Frontal cortex (tissue), 4 donors: ENCODE results near the gene PTPN1. TPM values are rescaled to one million over a fixed set of nuclear protein-coding genes. Genes with fewer than 3 reads are reported as not detected.
"Not testable (repeated sequence)": the region's sequence is repeated elsewhere in the genome, so short reads cannot be mapped to it uniquely, and the experiment has no call there.

Experiments used
- DNase-seq, 2 donors: peaks; one replicate each; pipeline ENCODE4 v3.0.0; 2012; ENCODE audit warnings: low spot score in 2 of 2
- FAIRE-seq: peaks from 2 replicates; lab custom pipeline; 2012; peaks lifted over from hg19 to GRCh38; lab: Jason Lieb, UNC
- total RNA-seq: library from RNA; depleted of rRNA; stranded (reverse); fragments of >200 nt; gene quantifications from one replicate; pipeline ENCODE4 v1.2.3, GENCODE V29; 2014
- donor health status: control.
- donor health status: control.
- donor health status: control.

PTPN1 gene
- total RNA-seq, 1 donor from 2014 or later = 15.9 TPM

DNA sequence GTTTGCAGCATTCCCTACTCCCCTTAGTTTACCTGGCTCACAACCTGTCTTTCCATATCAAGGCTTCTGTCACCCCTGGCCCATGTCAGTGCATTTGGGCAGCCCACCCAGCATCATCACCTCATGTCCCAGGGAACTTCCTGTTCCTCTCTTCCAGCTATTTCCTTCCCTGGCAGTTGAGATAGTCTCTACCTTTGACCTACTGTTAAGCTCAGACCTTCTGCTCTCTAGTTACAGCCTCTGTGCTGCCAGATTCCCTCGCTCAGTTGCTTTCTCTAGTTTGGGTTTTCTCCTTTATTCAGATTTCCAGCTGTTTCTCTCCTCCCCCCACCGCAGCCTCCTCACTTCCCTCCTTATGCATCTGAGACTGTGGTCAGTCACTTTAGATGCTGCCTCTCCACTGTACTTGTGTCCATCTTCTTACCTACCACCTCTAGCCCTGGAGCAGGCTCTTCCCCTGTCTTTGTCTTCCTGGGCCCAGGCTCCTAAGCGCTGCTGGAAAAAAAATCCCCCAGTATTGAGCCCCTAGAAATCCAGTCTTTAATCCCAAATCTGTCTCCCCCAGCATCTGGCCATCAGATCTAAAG, 16.3 kb downstream of the PTPN1 start:
- DNase-seq (no peak), FAIRE-seq (no peak)

DNA sequence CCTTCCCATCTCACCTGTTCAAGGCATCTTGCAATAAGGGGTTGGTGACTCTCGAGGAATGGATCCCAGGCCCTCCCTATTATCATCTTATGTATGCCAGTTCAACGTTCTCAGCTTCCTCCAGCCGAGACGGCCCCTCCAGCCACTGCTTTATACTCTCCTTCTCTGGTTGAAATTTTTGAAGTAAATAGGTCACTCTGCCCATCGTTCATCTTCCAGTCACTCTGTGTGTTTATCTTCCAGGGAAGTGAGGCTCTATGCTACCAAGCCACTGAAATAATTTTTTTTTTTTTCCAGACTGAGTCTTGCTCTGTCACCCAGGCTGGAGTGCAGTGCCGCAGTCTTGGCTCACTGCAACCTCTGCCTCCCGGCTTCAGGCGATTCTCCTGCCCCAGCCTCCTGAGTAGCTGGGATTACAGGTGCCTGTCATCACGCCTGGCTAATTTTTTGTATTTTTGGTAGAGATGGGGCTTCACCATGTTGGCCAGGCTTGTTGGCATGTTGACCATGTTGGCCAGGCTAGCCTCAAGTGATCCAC, 17.0 kb downstream of the PTPN1 start:
- no peak for FAIRE-seq
- no peak for DNase-seq

DNA sequence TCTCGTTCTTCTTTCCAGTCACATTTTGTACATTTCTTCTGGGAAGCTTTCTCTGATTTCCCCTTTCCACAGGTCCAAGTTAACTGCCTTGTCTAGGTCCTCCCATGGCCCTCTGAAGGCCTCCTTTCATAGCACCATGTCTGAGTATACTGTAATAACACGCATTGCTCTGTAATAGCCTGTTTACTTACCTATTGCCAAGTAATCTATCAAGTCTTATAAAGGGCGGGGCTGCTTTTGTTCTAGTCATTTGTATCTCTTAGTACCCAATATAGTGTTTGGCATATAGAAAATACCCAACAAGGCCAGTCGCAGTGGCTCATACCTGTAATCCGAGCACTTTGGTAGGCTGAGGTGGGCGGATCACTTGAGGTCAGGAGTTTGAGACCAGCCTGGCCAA, 17.9 kb downstream of the PTPN1 start:
- FAIRE-seq = no peak
- no peak for DNase-seq

DNA sequence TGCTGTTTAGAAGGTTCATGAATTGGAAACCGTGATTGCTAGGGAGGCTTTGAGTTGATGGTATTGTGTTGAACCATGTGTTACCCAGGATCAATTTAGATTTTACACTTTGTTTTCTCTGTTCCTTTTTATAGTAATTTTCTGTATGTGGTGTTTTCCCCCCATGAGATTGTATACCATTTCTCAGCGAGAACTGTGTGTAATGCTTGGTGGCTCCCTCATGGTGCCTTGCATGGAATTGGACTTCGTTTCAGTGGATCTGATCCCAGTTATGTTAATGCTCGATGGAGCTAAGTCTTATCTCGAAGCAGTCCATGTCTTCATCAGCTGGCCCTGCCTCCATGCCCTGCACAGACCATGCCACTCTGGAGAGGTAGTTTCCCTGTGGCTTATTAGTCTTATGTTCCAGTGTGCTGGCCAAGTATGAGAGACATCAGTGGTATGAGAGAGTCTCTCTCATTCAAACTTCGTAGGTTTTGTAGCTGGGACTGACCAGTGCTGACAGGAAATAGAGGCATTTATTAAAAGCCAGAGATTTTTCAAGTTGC, 18.7 kb downstream of the PTPN1 start:
- DNase-seq (no peak), FAIRE-seq (no peak)

DNA sequence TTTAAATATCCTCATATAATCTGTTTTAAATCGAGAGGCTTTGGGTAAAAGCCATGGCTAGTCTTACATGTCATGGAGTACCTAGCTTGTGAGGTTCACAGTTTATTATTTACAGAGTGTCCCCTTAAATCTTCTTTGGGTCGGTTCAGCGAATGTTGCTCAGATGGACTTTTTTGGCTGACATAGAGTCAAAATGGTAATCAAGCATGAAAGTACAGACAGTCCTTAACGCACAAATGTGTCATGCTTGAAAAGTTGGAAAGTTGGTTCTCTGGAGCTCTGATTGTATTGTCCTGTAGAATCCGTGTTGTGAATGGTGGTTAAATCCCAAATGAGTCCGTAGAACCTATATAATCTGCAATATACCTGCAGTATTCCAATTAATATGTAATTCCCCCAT, 22.0 kb downstream of the PTPN1 start:
- DNase-seq = no peak
- FAIRE-seq = no peak

DNA sequence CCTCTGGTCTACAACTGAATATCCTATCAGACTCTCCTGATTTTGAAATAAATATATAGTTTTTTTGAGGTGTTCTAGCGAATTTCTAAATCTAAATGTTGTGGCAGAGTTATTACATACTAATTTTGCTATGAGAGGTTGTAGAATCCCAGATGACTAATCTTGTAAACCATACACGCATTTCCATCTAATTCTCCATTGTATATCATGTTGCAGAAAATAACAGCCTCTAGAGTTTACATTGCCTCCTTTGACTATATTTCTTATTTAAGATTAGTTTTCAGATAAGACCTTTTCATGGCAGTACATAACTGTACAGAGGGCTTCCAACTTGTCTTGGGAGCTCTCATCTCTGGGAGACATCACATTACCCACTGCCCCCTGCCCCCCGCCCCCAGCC, 22.9 kb downstream of the PTPN1 start:
- DNase-seq (no peak), FAIRE-seq (no peak)

DNA sequence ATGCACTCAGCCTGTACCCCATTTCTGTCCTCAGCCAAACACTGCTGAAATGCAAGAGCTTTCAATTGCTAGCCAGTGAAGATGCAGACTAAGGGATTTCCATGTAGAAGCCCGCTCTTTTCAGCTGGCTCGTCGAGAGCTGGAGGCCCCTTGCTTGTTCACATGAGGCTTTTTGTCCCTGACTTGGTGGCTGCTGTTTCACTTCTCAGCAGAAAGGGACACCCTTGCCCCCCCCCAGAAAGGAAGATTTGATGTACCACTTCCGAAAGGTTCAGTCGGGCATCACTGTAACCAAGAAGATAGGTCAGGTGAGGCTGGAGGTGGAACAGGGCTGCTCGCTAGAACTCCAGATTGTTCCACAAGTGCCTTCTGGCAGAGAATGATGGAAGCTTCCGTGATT, 23.3 kb downstream of the PTPN1 start:
- DNase-seq = no peak

DNA sequence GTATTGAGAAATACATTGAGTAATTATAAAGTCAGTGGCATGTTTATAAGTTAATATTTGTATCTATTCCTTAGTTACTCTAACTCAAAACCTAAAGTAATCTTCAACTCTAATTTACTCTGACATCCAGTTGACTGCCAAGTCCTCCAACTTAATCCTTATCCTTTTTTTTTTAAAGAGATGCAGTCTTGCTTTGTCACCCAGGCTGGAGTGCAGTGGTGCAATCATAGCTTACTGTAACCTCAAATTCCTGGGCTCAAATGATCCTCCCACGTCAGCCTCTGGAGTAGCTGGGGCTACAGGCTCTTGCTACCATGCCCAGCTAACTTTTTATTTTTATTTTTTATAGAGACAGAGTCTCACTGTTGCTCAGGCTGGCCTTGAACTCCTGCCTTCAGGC, 24.4 kb downstream of the PTPN1 start:
- DNase-seq (no peak), FAIRE-seq (no peak)

More for the DNA sequence above, 23.3 kb downstream of the PTPN1 start:
- no peak for FAIRE-seq

DNA sequence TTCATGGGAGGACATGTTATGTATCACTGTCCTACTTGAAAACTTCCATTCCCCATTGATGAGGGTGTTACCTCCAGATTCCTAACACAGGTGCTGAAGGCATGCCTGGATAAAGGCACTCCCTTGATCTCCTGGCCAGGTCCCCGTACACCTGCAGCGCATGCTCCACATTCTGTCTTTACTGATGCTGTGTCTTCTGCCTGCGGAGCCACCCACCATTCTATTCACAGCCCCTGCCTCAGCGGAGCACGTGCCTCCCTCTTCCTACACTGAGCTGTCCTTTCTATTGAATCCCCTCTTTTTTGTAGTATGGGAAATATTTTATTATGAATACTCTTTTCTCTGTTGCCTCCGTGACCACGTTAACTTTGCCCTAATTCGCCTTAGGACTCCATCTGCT, 25.0 kb downstream of the PTPN1 start:
- no peak for FAIRE-seq
- DNase-seq = no peak

DNA sequence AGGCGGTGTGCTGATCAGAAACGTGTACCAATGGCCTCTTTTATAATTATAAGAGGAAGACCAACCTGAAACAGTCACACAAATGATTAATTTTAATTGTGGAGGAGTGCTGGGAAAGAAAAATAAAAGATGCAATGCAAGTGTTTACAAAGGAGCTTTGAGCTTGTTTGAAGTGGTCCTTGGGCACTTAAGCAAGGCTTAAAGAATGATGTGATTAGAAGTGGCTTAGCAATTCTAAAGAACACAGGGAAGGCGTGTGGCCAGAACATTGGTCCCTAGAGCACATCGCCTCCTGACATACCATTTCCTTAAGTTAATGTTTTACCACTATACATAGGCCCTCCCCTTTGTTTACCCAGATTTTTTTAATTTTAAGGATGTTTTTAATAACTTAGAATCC, 26.1 kb downstream of the PTPN1 start:
- no peak for FAIRE-seq
- DNase-seq = no peak

DNA sequence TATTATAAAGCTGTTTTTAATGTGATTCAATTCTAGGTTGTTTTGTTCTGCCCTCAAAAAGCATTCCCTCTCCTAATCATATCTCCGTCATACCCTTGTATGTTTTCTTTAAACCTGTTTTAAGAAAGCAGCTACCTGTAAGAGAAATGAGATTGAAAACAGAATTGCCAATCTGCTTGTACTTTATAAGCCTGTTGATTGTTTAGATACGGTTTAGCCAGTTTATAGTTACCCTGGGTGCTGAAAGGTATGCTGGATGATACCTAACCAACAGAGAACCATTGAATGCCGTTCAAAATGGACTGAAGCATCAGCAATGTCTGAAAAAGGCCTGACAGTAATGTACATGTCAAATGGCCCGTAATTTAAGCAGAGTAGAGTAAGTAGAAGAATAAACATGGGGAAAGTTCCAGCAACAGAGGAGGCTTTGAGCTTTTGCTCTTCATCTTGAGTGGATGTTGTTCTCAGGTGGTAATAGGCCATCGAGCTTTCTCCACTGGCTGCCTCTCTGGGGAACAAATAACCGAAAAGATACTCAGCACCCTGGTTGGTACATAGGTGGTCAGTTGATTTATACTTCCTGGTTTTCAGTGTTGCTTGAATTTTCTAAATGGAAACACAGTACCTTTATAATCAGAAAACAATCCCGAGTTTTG, 27.5 kb downstream of the PTPN1 start:
- DNase-seq = no peak
- no peak for FAIRE-seq

DNA sequence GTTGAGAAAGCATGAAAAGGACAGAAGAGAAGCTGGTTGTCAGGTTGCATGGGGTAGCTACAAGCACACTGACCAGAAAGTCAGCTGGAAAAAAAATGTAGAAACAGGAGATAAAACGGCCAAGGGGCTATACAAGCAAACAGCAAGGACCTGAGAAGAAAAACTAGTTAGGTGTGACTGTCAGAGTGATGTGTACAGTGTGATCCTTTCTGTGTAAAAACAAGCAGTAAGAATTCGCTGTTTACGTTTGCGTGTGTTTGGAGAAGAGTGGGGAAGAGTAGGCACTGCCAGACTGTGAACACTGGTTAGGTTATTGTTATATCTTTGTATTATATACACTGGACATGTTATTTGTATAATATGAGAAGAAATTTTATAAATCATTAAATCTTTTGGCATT, 28.1 kb downstream of the PTPN1 start:
- DNase-seq (no peak), FAIRE-seq (no peak)

DNA sequence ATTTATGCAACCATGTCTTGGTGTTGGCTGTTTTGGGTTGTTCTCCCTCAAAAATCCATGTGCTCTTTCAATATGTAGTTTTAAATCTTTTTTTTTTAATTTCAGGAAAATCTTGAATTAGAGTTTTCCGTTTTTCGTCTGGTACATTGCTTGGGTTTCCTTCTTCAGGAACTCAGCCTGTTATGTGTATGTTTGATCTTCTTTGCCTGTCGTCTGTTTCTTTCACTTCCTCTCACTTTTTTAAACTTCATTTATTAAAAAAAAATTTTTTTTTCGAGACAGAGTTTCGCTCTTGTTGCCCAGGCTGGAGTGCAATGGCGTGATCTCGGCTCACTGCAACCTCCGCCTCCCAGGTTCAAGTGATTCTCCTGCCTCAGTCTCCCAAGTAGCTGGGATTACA, 29.6 kb downstream of the PTPN1 start:
- not testable (repeated sequence) for FAIRE-seq

DNA sequence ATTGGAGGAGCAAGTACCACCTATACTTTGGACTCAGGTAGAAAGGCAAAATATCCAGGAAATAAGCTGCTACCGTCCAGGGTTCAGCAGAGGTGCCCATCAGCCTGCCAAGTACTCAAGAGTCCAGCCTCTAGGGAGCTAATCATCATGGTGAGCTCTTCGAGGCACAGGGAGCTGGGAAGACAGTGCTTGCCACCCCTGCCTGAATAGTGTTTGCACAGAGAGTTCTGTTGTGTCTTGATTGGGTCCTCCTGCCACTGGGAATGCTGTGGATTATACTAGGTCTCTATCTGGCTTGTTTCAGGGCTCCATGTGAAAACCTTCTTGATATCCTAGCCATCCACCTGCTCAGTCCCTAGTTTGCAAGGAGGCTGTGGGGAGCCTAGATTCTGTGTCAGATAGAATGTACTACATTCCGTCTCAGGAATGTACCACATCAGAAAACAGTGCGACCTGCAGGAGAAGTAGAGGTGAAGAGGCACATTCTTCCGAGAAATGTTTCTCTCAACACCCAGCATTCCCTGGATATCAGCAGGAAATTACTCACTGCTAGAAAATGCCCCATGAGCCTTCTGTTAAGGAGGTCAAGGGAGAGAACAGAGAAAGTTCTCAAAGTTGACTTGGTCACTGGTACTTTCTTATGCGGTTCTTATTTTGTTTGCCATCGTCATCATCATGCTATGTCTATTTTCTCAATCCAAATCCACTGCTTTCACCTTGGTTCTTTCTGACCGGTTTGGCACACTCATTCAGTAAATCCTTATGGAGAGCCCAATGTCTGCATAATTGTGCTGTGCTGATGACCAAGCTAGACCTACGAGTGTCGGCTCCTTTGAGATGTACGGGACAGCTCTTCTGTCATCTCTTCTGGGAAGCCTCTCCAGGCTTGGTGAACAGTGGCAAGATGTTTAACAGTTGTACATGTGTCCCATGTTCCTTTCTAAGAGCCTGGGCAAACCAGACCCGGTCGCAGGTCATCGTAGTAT, 30.7 kb downstream of the PTPN1 start:
- FAIRE-seq (no peak), DNase-seq (no peak)

More for the DNA sequence above, 29.6 kb downstream of the PTPN1 start:
- DNase-seq = not testable (repeated sequence)

DNA sequence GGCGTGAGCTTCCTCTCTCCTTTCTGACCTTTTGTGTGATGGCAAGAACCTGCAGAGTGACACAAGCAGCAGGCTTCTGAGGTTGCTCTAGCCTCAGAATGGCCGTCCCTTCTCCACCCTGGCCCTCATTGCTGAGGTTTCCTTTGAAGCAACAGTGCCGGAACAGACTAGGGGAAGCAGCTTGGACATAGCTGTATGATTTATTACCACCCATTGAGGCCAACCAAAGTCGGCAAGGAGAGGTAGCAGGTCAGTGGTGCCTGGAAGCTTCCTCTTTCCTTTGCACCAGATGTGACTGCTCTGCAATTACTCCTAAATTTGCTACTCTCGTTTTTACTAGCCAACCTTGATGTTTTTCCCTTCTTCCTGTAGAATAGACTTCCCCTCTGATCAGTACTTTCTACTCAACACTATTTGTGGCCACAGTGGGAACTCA, 31.4 kb downstream of the PTPN1 start:
- FAIRE-seq (no peak), DNase-seq (no peak)

DNA sequence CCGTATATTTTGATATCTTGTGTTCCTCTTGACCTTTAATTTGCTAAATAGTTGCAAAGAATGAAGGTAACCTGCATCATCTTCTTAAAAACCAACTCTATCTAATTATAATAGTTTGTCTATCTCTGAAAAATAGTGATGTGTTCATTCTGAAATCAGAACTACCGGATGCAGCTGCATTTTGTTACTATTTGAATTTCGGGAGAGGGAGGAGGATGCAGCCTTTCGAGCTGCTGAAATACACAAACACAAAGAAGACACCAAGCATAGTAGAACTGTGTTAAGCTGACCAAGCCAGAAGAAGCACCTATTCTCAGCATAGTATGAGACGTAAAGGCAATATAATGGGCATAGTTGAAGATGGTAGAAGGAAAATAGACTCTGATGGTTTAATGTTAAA, 33.1 kb downstream of the PTPN1 start:
- DNase-seq (no peak), FAIRE-seq (no peak)

DNA sequence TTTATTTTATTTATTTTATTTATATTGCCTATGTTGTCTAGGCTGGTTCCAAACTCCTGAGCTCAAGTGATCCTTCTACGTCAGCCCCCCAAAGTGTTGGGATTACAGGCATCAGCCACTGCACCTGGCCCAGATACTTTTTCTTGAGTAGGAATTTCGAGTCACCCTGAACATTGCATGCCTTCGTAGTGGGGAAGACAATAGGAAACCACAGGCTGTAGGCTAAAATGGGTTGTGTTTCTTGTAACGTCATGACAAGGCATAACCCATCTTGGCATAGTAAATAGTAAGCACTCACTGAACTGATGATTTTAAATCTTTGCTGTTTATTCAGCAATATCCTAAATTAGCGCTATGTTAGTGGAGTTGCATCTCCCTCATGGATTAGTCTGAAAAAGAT, 34.9 kb downstream of the PTPN1 start:
- FAIRE-seq (no peak), DNase-seq (no peak)

DNA sequence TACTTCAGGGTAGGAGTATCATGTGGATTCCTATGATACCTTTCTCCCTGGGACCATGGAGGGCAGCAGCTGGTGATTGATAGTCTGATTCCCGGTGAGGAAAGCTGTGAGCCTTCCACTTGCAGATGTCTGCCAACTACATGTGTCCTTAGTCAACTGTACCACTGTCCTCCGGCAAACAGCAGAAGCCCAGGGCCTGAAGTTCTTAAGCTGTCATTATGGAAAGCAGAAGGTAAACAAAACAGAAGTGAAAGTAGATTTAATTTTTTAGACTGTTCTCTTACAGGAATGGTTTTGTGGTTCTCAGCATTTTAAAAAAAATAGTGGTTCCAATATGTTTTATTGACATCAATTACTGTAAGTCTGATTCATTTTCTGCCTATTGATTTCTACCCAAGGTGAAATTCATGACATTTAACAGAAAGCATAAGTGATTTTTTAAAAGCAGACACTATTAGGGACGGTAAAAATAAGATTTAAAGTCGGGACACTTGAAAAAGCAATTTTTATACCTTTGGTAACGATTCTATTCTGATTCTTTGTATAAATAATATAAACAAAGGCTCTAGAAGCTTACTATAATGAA, 36.6 kb downstream of the PTPN1 start:
- no peak for FAIRE-seq
- no peak for DNase-seq

DNA sequence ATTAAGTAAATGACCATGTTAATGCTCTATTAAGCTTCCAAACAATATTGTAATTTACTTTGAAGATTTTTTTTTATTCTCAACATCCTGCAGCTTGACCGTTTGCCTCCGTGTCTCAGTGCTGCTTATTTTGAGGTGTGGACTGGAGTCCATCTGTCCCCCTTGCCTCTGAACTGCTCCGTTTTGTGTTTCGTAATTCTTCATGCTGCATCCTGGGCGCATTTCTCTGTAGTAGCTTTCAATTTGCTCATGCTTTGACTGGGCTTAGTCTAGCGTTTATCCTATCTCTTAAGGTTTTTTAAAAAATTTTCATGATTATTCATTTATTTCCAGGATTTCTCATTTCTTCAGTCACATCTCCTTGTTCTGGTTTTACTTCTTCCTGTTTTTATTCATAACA, 37.8 kb downstream of the PTPN1 start:
- no peak for FAIRE-seq
- DNase-seq = no peak

DNA sequence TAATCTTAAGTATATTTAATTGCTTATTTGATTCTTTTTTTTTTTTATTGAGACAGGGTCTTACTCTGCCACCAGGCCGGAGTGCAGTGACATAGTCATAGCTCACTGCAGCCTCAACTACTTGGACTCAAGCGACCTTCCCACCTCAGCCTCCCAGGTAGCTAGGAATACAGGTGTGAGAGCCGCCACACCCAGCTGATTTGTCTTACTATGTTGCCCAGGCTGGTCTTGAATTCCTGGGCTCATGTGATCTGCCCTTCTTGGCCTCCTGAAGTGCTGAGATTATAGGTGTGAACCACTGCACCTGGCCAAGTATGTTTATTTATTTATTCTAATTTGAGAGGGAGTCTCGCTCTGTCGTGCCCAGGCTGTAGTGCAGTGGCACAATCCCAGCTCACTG, 38.2 kb downstream of the PTPN1 start:
- FAIRE-seq = no peak
- DNase-seq = no peak
